Upper lobe of right lung (tissue), 1 donor: ENCODE results near the gene WDR35. TPM values are rescaled to one million over a fixed set of nuclear protein-coding genes. Genes with fewer than 3 reads are reported as not detected.
A peak's percentile ranks its signal among the peaks of the same experiment; 100 is the strongest.

Experiments used
- ATAC-seq: fragments of 200-7000 bp; cut with Tn5 transposase; one replicate; pipeline ENCODE4 v1.9.1; 2020; ENCODE audit warnings: mild to moderate bottlenecking, moderate library complexity
- DNase-seq: peaks from one replicate; pipeline ENCODE4 v3.0.0-alpha.2; 2020
- H3K27ac ChIP-seq: fragments of 200-600 bp; one replicate; pipeline ENCODE4 v1.8.0; 2022
- H3K27me3 ChIP-seq: fragments of 200-600 bp; one replicate; pipeline ENCODE4 v1.8.0; 2022; ENCODE audit warnings: mild to moderate bottlenecking
- H3K36me3 ChIP-seq: fragments of 200-600 bp; one replicate; pipeline ENCODE4 v1.8.0; 2022
- H3K4me1 ChIP-seq: fragments of 200-600 bp; one replicate; pipeline ENCODE4 v1.8.0; 2022
- H3K4me3 ChIP-seq: fragments of 200-600 bp; one replicate; pipeline ENCODE4 v1.8.0; 2022; ENCODE audit warnings: mild to moderate bottlenecking
- H3K9me3 ChIP-seq: fragments of 200-600 bp; one replicate; pipeline ENCODE4 v1.8.0; 2022
- intact Hi-C: fragments of 100-400 bp; cut with DNase I; formaldehyde crosslinking; loops from one replicate; pipeline ENCODE4 v1.11.0; 2022
- total RNA-seq: library from RNA; stranded (reverse); fragmentation: NEBNext Ultra II Directional; extraction: Animal tissue kit (Norgen Biotek cat#: 25700); gene quantifications from one replicate; pipeline ENCODE4 v1.2.1, GENCODE V29; 2021
- TF ChIP-seq, protein P1 (sequence below): fragments of 200-600 bp; IDR thresholded peaks from one replicate; pipeline ENCODE4 v1.8.0; 2022; ENCODE audit warnings: antibody characterized with exemption
- donor health status: DM: no; HTN: yes; CAD: no; lungs with severe emphysema.

The WDR35 gene
- total RNA-seq, 1 donor from 2014 or later = 7.3 TPM

DNA sequence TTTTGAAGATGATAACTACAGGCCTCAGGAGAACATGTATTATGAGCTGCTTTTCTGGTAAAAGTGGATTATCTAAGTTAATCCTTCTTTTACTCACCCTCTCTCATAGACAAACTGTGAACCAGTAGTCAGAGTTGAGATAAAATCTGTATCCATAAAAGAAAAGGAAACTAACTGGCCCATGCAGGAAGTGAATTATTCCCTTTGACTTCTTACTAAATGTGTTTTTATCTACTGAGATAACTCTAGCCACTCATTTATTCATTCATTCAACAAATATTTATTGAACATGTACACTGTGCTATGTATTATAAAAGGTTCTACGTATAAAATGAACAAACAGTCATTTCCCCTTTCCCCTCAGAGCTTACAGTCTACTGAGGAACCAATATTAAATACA, 10.0 kb downstream of the WDR35 start:
- Histone ChIP-seq H3K4me3 (no peak overlapping the region), H3K27me3 (no peaks in the 10 kb centered on the region), H3K36me3 (peaks cover 14% of the 10 kb centered on the region), H3K4me1 (no peaks in the 10 kb centered on the region), H3K9me3 (no peaks in the 10 kb centered on the region), H3K27ac (no peak overlapping the region)
- DNase-seq (no peak), ATAC-seq (no peak)
- intact Hi-C loops = no loop called here
- TF ChIP-seq, protein P1, sequence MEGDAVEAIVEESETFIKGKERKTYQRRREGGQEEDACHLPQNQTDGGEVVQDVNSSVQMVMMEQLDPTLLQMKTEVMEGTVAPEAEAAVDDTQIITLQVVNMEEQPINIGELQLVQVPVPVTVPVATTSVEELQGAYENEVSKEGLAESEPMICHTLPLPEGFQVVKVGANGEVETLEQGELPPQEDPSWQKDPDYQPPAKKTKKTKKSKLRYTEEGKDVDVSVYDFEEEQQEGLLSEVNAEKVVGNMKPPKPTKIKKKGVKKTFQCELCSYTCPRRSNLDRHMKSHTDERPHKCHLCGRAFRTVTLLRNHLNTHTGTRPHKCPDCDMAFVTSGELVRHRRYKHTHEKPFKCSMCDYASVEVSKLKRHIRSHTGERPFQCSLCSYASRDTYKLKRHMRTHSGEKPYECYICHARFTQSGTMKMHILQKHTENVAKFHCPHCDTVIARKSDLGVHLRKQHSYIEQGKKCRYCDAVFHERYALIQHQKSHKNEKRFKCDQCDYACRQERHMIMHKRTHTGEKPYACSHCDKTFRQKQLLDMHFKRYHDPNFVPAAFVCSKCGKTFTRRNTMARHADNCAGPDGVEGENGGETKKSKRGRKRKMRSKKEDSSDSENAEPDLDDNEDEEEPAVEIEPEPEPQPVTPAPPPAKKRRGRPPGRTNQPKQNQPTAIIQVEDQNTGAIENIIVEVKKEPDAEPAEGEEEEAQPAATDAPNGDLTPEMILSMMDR = no peak

DNA sequence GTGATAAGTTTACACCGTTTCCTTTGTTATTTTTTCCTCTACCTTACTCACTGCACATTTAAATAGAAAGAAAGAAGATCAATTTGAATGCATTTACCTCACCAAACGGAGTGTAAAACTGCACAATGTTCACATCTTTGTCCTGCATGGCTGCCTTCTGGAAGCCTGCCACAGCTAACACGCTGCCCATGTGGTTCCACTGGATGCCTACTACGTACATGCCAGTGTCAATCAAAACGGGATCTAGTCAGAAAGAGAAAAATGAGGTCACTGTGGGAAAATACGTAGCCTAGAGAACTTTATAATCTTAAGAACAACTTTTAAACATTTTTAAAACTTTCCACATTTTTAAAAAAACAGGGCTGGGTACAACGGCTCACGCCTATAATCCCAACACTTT, 16.4 kb downstream of the WDR35 start:
- intact Hi-C loops = no loop called here
- H3K27ac ChIP-seq = no peak overlapping the region
- H3K4me3 ChIP-seq = no peak overlapping the region
- peaks cover 23% of the 10 kb centered on the region for H3K36me3 ChIP-seq
- H3K4me1 ChIP-seq = no peaks in the 10 kb centered on the region
- no peak for ATAC-seq
- TF ChIP-seq, protein P1 = no peak
- no peaks in the 10 kb centered on the region for H3K27me3 ChIP-seq
- DNase-seq = no peak
- H3K9me3 ChIP-seq = no peaks in the 10 kb centered on the region

DNA sequence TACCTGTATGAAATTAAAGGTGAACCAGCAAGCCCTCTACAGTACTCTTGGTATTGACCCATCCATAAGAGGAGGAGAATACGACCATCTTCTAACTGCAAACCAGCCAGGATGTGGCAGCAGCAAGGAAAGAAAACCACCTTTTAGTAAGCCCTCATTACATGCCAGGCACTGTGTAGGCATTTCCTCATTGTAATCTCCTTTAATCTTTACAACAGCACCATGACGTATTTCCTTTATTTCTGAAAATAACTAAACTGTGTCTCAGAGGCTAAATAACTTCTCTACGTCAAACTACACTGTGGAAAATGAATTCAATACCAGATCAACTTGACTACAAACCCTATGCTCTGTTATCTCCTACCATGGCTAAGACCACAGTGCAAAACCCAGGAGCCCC, 18.2 kb downstream of the WDR35 start:
- Histone ChIP-seq H3K4me3 (no peak overlapping the region), H3K9me3 (no peaks in the 10 kb centered on the region), H3K36me3 (peaks cover 16% of the 10 kb centered on the region), H3K4me1 (no peaks in the 10 kb centered on the region), H3K27ac (no peak overlapping the region), H3K27me3 (no peaks in the 10 kb centered on the region)
- TF ChIP-seq, protein P1 = no peak
- no peak for ATAC-seq
- intact Hi-C loops = no loop called here
- no peak for DNase-seq

DNA sequence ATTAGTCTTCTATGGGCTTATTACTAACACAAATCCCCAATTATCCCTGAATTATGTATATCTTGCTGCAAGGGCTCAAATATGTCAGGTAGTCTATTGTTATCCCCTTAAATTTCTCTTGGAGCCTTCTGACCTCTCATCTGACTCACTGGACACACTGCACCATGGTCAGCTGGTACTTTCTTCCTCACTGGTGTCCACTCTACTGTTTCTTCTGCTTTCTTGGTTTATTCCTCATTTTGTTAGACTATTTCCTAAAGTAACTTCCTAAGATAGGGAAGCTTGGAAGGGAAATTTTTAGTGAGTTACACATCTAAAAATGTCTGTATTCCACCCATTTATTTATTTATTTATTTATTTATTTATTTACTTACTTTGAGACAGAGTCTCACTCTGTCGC, 26.5 kb downstream of the WDR35 start:
- ATAC-seq (no peak), DNase-seq (no peak)
- Histone ChIP-seq H3K36me3 (peaks cover 5% of the 10 kb centered on the region), H3K27me3 (no peaks in the 10 kb centered on the region), H3K27ac (no peak overlapping the region), H3K9me3 (no peaks in the 10 kb centered on the region), H3K4me1 (no peaks in the 10 kb centered on the region), H3K4me3 (no peak overlapping the region)
- TF ChIP-seq, protein P1 = no peak
- intact Hi-C loops = no loop called here

DNA sequence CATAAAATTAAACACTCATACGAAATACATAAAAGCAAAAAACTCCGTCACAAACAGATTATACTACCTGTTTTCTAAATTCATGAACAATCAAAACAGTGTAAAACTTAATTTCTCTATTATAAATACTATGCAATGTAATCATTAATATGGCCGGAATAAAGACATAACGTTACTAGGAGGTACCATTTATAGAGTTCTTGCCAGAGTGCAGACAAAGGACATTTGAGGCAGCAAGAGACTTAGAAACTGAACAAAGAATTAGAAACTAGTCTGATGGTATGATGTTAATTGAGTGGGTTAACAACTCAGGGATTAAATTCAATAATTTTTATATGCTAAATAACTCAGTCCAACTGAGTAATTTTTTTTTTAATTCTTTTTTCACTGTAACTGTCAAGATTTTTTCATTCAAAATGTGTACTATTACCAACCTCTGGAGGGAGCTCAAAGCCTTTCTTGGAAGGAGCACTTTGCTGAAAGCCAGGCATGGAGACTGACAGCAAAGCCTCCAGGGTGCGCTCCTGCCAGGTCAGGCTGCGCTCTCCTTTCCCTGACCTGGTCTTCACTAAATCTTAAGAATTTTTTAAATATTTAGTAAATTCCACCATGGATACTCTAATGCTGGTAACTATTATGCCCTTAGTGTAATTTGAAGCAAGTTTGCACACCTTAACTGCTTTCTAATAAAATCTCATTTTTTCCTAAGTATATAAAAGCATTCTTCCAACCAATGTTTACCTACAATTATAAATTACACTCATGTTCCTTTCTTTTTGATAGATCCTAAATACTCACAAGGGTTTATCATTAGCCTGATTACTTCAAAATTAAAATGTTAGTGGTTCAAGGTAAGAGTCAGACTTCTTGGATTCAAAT, 34.1 kb downstream of the WDR35 start:
- peak; percentile 69 for DNase-seq
- no peaks in the 10 kb centered on the region for H3K27me3 ChIP-seq
- no peaks in the 10 kb centered on the region for H3K9me3 ChIP-seq
- ATAC-seq = peak; percentile 96
- no peaks in the 10 kb centered on the region for H3K36me3 ChIP-seq
- H3K27ac ChIP-seq = no peak overlapping the region
- no peaks in the 10 kb centered on the region for H3K4me1 ChIP-seq
- intact Hi-C loops = no loop called here
- H3K4me3 ChIP-seq = no peak overlapping the region
- TF ChIP-seq, protein P1 = peak; percentile 76
